HG02884 (cell line): ENCODE data around the gene CALML4.
"Not testable (repeated sequence)": the region's sequence is repeated elsewhere in the genome, so short reads cannot be mapped to it uniquely, and the experiment has no call there.

Experiments
- ATAC-seq: cut with Tn5 transposase; IDR thresholded peaks from one replicate; pipeline ENCODE4 v1.9.1; 2021; ENCODE audit warnings: mild to moderate bottlenecking, moderate library complexity; ENCODE audit not compliant: unreplicated experiment

CALML4 gene

DNA sequence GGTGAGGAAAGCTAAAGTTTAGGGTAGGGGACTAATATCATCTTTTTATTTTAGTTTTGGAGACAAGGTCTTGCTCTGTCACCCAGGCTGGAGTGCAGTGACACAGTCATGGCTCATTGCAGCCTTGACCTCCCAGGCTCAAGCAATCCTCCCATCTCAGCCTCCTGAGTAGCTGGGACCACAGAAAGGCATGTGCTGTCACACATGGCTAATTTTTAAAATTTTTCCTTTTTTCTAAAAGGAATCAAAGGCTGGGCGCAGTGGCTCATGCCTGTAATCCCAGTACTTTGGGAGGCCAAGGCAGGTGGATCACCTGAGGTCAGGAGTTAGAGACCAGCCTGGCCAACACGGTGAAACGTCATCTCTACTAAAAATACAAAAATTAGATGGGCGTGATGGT is 20.3 kb upstream of the CALML4 start:
- ATAC-seq = not testable (repeated sequence)

DNA sequence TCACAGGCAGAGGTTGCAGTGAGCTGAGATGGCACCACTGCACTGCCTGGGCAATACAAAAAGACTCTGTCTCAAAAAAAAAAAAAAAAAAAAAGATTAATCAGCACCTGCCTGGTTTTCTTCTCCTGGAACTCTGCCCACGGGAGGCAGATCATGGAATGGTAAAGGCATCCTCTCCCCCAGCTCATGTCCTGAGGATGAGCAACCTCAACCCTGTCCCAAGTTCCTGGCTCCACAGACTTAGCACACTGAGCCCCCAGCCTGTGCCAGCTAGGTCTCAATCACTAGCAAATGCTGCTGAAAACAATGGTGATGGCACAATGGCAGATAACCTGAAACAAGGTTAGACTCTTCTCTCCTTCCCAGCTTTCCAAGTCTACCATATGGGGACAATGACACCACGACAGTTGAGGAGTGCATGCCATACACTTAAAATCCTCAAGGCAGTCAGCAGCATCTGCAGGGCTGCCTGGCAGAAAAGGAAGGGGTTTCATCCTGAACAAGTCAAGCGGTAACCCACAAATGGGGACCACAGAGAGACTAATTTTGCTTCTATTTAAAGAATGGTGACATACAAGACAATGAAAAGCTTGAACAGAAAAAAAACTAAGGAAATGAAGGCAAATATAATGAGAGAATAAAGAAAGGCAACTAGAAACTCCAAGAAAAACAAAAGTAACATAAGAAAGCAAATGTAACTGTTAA is 19.6 kb upstream of the CALML4 start:
- no peak for ATAC-seq

GRCh38 chr15:68224108-68224507 is 19.0 kb upstream of the CALML4 start:
- ATAC-seq = no peak

- ATAC-seq = no peak
Measured at GRCh38 chr15:68223171-68223570, 18.0 kb upstream of the CALML4 start.

- not testable (repeated sequence) for ATAC-seq
Measured at GRCh38 chr15:68222432-68222743, 17.3 kb upstream of the CALML4 start.

DNA sequence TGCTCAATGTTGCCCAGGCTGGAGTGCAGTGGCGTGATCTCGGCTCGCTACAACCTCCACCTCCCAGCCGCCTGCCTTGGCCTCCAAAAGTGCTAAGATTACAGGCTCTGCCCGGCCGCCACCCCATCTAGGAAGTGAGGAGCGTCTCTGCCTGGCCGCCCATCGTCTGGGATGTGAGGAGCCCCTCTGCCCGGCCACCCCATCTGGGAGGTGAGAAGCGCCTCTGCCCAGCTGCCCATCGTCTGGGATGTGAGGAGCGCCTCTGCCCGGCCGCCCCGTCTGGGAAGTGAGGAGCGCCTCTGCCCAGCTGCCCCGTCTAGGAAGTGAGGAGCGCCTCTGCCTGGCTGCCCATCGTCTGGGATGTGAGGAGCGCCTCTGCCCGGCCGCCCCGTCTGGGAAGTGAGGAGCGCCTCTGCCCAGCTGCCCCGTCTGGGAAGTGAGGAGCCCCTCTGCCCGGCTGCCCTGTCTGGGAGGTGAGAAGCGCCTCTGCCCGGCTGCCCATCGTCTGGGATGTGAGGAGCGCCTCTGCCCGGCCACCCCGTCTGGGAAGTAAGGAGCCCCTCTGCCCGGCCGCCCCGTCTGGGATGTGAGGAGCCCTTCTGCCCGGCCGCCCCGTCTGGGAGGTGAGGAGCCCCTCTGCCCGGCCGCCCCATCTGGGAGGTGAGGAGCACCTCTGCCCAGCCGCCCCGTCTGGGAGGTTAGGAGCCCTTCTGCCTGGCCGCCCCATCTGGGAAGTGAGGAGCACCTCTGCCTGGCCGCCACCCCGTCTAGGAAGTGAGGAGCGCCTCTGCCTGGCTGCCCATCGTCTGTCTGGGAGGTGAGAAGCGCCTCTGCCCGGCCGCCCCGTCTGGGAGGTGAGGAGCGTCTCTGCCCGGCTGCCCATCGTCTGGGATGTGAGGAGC is 16.6 kb upstream of the CALML4 start:
- not testable (repeated sequence) for ATAC-seq

GRCh38 chr15:68220967-68221366 is 15.8 kb upstream of the CALML4 start:
- ATAC-seq = no peak

- no peak for ATAC-seq
Measured at GRCh38 chr15:68220489-68220888, 15.4 kb upstream of the CALML4 start.

DNA sequence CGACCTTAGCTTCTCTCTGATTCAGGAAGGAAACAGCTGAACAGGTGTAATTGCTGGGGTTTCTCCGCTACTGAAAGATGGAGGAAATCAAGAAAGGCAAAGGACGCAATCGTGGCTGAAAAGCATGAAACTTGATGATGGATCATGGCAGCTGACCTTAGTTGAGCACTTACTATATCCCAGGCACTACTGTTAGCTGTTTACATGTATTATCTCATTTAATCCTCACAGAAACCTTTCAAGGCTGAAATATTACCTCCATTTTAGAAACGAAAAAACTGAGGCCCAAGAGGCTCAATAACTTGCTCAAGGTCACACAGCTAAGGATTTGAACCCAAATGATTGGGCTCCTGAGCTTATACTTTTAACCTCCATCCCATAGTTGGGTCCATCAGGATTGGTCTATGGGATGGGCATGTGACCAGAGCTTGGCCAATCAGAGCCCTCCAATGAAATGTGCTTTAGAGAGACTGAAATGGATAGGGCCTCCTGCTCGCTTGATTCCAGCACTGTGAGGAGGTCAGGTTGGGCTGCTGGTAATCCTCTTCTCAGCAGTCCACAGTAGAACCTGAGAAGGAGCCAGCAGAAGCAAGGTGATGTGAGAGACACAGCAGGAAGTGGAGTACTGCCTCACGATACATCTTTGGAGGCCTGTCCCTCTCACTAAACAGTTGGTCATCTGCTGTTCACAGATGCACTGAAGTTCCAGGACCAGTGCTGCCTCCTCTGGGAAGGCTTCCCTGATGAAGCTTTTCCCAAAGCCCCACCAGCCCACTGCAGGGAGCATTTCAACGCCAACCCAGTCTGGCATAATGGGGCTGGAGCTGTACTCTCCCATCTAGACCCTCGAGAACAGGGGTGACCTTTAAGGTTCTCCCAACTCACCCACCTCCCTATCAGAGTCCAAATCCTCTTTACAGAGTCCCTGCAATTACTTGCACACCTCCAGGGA is 14.0 kb upstream of the CALML4 start:
- ATAC-seq = no peak

- ATAC-seq = no peak
Measured at GRCh38 chr15:68218331-68218730, 13.2 kb upstream of the CALML4 start.

GRCh38 chr15:68217341-68217740 is 12.2 kb upstream of the CALML4 start:
- ATAC-seq = no peak

DNA sequence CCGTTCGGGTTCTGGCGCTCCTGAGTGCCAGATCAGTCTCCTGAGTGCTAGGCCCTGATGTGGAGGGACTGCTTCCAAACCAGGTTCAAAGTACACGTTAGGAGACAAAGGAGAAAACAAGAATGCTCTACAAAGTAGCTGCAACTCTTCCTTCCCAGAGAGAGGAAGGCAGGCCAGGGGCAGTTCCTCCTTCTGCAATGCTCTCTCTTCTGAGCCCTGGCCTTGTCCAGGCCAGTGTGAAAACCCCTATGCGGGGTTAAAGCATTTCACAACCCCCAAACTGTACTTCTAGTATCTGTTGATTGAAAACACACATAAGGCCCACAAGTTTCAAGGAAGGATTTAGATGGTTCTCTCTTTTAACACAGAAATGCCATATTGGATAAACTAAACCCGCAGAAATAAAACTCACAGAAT is 9.7 kb upstream of the CALML4 start:
- no peak for ATAC-seq

- ATAC-seq = no peak
Measured at GRCh38 chr15:68213991-68214837, 9.1 kb upstream of the CALML4 start.

GRCh38 chr15:68213491-68213845 is 8.3 kb upstream of the CALML4 start:
- not testable (repeated sequence) for ATAC-seq

GRCh38 chr15:68211656-68212320 is 6.7 kb upstream of the CALML4 start:
- no peak for ATAC-seq

DNA sequence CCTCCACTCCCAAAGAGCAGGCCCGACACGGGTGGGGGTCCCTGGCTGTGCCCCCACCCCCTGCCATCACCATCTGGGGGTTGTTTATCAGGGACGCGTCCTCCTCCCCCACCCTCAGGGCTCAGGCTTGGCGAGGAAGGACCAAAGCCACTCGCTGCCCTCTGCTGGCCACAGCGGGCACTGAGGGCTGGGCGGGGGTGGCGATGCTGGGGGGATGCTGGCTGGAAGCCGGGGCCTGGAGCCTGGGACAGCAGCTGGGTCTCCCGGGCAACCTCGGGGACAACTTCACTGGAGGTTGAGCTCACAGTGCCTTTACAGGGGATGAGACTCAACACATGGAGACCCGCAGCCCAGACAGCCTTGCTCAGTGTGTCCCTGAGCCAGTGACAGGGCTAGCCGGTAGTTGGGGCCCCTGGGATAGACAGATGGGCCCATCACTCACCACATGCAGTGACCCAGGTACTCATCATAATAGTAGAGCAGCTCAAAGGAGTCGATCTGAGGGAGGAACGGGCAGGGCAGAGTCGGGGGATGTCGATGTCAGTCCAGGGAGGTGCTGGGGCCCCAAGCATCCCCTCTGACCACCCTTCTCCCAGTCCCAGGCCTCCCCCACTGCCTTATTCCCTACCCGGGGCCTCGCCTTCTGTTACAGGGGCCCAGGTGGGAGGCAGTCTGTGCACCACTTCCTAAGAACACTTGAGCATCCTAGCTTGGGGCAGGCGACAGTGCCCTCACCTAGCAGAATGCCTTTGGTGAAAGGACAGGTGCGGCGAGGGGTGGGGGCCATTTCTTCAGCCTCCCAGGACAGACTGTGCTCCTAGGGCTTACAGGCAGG is 5.9 kb upstream of the CALML4 start:
- ATAC-seq = no peak

DNA sequence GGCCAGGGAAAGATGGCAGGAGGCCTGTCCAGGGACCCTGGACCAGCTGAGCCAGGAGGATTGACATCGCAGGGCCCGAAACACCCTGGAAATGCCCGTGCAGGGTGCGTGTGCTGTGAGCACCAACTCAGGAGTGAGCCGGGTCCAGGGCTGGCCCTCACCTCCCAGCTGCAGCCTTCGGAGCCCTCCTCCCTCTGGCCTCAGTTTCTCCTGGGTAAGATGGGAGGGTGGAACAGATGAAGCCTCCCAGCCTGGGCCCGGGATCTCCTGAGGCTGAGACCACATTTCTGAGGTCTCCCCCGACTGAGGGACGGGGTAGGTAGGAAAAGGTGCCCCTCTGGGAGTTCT is 5.3 kb upstream of the CALML4 start:
- no peak for ATAC-seq

- no peak for ATAC-seq
Measured at GRCh38 chr15:68209735-68210408, 4.7 kb upstream of the CALML4 start.

GRCh38 chr15:68209272-68209671 is 4.1 kb upstream of the CALML4 start:
- ATAC-seq = no peak
